Stimulated activated naive CD4-positive, alpha-beta T cell (primary cell): ENCODE results near the gene TRIM29.
A peak's percentile ranks its signal among the peaks of the same experiment; 100 is the strongest.
"Not testable (repeated sequence)": the region's sequence is repeated elsewhere in the genome, so short reads cannot be mapped to it uniquely, and the experiment has no call there.

Source experiments
- DNase-seq, 6 experiments: peaks; one replicate each; lab custom pipeline; 2025; lab: John Stamatoyannopoulos, UW

Gene TRIM29

DNA sequence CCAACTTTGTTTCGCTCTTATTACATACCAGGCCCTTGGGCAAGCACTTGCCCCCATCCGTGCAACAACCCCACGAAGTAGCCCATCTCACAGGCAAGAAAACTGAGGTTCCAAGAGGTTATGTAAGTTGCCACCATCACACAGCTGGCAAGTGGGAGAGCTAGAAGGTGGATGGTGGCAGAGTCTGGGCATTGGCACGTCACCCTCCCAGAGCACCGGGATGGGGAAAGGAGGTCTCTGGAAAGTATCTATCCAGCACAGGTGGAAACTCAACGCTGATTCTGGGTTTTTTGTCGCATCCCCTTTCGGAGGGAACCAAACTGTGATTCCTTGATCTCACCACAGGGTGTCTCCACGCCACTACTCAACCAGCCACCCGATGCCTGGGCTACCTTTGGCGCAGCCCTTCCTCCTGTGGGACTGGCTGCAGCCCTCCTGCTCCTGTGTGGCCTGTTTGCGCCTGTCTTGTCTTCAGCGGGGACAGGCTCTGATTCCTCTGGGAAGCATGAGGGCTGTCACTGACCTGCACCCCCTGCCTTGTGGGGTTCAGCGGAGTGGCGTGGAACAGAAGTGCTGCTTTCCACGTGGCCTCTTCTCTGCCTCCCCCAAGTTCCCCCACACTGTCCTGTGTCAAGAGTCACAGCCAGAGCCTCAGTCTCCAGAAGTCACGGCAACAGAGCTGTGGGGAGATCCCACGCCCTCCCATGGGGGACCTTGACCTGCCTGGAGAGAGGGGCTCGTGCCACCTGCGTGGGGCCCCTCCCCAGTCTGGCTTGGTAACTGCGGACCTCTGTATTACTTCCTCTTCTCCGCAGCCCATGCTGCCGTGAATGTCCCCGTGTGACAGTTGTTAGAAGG lies 34.4 kb upstream of the TRIM29 start:
- DNase-seq: peak in 5 of 6 experiments; percentile 5 to 51 (median 25)

DNA sequence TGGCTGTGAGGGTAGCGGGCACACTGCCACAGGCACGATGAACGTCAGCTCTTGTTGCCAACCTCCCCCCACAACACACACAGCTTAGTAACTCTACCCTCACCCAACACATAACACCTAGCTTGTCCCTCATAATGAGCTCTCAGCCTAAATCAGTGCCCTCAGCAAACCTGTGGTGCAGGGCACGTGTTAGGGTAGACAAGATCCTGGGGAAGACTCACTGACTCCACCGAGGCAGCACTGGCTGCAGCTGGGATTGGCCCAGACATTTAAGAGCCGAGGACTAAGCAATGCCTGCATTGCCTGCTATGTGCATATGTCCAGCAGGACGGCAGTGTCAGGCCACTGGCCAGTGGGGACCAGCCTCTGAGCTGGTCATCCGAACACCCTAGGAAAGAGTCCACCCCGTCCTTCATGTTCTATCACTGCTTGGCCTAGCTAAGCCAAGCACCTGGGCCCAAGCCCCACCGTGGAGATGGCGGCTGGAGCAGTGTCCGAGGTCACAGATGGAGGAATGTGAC lies 32.9 kb upstream of the TRIM29 start:
- no peak for DNase-seq

DNA sequence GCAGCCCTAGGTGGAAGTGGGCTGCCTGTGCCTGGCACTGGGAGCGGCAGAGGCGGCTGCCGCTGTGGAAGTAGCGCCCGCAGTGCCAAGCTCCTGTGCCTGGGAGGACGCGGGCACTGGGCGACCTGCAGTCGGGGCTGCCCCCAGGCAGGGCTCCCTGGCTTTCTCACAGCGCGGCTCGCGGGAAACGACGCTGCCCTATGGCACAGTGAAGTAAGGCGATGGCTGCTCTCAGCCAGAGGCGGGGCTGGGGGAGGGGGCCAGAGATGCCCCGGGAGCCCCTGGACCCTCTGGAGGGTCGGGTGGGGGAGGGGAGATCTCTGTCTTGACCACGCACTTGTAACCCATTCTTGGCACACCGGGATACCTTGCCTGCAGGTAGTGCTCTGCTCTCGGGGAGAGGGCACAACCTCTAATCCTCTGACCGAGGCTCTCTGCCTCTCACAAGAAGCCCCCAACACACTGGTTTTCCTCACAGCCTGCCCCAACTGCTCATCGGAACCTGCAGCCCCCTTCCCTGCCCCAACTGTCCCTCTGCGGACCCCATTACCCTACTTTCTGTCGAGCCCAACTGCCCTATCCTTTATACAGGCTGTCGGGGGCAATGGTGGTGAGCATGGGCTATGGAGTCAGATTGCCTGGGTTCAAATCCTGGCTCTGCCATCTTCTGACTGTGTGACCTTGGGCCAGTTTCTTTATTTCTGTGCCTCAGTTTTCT lies 32.2 kb upstream of the TRIM29 start:
- DNase-seq: no peak

DNA sequence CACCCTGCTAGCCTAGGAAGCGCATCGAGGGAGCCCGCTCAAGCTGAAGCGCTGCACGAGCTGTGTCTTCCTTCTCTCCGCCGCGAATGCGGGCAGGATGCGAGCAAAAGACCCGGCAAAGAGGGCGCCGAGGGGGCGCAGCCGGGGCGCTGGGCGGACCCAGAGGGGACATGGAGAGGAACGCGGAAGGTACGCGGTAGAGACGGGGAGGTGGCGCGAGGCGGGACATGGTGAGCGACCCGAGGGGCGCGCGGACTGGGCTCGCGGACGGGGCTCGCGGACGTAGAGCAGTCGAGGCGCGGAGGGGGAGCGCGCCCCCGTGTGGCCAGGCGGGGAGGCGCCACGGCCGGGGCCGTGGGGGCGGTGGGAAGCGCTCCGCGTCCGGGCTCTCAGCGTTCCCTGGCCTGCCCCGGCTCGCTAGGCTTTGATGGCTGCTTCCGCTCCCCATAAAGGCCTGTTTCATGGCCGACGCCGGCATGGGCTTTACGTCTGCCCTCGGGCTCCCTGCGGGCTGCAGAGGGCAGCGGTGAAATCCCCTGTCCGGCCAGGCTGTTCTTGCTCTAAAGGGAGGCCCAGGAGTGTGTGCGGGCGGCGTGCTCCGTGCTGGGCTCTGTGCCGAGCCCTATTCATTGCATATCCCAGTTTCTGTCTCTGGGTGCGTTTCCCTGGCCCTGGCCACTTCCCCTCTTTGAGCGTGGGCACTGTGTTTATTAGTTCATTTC lies 31.2 kb upstream of the TRIM29 start:
- DNase-seq: peak in 4 of 6 experiments; percentile 19 to 67 (median 59)

DNA sequence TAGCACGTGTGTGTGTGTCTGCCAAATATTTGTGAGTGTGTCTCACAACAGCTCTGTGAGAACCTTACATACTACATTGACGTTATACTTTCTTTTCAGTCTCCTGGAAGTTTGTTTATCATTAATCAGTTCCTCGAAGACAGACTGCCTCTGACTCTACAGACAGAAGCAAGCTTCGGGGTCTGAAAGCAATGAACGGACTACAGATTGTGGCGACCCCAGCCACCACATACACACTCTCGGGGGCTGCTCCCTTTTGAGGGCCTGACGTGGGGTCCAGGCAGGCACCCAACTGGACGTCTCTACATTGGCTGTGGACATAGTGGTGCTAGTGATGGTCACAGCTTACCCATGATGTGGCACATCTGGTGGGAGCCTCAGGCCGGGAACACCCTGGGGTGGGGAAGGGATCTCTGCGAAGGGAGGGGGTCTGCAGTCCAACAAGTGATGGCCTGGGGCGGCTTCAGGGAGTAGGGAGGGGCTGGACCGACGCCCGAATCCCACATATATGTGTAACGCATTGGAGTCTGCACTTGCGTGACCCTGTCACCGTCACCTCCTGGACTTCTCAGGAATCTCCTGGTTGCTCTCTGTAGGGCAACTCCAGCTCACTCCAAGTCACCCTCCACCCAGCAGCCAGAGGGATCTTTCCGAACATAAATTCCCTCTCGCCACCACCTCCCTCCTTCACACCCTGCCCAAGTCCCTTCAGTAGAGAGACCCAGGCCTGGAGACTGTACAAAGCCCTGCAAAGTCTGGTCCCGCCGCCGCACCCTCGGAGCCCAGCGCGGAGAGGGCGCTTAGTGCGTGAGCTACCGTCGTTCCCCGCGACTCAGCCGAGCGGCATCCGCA lies 30.4 kb upstream of the TRIM29 start:
- no peak for DNase-seq

DNA sequence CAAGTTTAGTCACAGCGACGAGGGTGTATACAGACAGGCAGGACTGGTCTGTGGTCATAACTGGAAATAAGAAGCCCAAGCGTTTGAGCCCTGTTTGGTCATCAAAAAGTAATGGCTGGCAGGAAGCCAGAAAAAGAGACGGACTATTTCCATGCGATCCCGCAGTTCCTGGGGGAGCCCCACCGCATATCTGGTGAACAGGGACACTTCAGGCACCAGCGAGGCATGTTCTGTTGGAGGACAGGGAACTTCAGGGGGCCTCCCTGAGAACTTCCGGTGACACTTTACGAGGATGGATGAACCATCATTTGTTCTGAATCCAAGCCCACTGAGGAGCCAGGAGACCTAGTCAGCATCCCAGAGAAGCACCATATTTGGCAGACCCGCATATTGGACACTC lies 29.7 kb upstream of the TRIM29 start:
- DNase-seq: no peak

DNA sequence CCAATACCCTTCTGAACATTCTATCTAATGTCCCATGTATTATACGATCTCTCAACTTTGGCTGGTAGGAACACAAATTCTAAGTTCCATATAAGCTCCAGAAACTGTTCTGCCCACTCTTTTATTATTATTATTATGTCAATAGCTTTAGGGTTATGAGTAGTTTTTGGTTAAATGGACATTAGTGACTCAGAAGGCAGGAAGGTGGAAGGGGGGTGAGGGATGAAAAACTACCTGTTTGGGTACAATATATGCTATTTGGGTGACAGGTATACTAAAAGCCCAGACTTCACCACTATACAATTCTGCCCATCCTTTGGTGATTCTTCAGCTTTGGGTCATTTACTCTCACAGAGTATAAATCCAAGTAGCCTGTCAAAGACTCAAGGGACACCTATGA lies 22.5 kb upstream of the TRIM29 start:
- no peak for DNase-seq

DNA sequence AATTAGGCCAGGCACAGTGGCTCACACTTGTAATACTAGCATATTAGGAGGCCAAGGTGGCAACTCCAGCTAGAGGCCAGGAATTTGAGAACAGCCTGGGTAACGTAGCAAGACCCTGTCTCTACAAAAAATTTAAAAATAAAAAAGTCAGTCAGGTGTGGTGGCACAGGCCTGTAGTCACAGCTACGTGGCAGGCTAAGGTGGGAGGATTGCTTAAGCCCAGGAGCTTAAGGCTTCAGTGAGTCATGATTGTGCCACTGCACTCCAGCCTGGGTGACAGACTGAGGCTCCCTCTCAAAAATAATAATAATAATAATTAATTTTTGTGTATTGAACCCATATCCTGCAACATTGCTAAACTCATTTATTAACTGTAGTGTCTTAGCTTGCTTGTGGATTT lies 15.3 kb upstream of the TRIM29 start:
- DNase-seq: no peak

DNA sequence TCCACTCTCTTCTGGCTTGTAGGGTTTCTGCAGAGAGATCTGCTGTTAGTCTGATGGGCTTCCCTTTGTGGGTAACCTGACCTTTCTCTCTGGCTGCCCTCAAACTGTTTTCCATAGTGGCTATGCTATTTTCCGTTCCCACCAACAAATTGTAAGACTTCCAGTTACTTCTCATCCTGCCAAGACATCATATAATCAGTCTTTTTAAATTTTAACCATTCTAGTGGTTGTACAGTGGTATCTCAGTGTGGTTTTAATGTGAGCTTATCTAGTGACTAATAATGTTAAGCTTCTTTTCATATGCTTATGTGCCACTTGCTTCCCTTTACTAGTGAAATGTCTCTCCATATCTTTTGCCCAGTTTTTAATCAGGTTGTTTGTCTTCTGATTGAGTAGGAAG lies 13.6 kb upstream of the TRIM29 start:
- no peak for DNase-seq

DNA sequence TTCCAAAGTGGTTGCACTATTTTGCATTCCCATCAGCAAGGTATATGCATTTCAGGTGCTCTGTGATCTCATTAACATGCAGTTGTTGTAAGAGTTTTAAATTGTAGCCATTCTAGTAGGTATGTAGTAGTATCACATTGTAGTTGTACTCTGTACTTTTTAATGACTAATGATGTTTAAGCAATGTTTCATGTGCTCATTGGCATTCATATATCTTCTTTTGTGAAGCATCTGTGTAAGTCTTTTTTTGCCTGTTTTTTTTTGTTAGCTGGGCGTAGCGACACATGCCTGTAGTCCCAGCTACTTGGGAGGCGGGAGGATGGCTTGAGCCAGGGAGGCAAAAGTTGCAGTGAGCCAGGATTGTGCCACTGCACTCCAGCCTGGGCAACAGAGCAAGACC lies 11.3 kb upstream of the TRIM29 start:
- DNase-seq: no peak

DNA sequence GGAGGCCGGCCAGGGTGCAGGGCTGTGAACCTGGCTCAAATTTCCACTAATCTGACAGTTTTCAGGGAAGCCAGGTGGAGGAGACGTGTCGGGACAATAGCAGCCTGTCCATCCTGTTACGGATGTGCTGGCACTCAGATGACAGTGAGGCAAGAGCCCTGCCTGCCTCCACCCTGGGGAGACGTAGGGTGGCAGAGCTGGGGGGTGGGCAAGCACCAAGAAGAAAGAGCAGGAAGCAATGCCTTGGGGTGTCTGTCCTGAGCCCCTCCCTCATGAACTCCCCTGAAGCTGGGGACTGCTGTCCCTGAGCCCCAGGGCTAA lies 10.0 kb upstream of the TRIM29 start:
- no peak for DNase-seq

DNA sequence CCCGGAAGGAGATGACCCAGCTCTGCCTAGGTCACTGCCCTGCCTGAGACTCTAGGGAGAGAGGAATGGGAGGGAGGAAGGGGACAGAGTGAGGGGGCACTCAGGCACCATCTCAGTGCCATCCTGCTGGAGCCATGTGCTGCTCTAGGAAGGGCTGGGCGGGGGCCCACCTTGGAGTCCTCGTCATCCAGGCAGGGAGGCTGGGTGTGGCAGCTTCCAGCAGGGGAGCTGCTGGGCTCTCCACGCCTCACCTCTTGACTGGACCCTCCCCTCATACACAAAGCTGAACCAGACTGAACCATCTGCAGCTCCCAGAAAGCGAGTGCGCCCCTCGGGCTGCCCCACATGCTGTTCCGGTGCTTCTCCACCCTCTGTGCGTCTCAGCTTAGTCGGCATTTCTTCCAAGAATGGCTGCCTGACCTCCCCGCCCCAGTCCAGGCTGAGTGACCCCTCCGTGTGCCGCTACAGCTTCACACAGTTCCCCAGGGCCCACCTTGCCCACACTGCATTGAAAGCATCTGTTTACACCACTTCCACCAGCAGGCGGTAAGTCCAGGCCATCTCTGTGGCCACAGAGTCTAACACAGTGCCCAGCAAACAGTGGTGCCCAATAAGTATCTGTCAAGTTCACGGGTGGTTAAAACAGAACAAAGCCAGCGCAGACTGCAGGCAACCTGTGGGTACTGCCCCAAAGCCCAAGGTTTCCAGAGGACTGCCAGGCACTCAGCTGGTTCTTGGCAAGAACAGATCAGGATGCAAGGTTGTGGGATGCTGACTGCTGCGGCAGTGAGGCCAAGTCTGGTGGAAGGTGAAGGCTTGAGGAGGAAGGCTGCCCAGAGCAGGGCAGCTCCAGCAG lies 9.4 kb upstream of the TRIM29 start:
- no peak for DNase-seq

DNA sequence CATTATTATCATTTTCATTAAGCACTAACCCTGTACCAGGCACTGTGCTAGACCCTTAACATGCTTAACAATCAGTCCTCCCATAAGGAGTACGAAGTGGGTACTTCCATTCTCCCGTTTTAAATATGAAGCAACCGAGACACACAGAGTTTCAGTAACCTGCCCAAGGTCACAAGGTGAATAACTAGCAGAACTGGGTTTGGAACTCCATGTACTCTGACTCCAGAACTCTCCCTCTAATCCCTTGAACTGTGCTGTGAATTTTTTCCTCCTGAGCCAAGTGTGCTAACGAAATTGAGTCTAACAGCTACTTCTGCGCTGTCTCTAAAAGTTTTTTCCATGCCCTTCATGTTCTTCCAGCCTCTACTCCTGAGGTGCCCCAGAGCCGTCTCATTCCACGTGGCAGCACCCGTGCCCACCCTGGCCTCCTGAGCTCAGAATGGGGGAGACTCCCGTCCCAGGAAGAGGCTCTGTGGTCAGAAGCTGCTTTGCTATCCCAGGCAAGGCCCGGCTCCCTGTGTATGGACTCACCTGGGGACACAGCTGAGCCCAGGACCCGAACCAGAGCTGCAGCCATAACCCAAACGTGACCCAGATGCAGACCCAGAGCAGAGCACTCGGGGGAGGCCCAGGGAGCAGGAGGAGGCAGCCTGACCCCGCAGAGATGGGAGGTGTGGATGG lies 8.6 kb upstream of the TRIM29 start:
- DNase-seq: no peak

DNA sequence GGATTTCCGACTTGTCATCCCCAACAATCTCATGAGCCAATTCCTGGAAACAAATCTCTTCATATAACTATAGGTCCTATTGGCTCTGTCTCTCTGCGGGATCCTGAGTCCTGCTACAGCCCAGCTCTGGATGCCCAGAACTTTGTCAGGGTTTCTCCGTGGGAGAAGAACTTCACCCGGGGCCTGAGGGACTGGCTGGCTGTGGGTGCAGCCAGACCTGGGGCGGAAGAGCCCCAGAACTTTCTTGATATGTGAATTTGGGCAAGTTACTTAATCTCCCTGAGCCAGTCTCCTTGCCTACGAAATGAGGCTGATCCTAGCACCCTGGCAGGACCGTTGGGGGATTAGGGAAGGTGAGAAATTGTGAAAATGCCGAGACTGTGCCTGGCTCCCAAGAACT lies 6.6 kb upstream of the TRIM29 start:
- DNase-seq: no peak

DNA sequence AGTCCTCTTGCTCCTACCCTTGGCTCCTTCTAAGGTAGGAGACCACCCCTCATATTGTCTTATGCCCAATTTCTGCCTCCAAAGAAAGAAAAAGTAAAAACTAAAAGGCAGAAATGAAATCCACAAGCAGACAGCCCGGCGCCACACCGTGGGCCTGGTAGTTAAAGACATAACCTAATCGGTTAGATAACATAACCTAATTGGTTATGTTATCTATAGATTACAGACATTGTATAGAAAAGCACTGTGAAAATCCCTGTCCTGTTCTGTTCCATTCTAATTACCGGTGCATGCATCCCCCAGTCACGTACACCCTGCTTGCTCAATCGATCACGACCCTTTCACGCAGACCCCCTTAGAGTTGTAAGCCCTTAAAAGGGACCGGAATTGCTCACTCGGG lies 5.6 kb upstream of the TRIM29 start:
- DNase-seq: not testable (repeated sequence)

DNA sequence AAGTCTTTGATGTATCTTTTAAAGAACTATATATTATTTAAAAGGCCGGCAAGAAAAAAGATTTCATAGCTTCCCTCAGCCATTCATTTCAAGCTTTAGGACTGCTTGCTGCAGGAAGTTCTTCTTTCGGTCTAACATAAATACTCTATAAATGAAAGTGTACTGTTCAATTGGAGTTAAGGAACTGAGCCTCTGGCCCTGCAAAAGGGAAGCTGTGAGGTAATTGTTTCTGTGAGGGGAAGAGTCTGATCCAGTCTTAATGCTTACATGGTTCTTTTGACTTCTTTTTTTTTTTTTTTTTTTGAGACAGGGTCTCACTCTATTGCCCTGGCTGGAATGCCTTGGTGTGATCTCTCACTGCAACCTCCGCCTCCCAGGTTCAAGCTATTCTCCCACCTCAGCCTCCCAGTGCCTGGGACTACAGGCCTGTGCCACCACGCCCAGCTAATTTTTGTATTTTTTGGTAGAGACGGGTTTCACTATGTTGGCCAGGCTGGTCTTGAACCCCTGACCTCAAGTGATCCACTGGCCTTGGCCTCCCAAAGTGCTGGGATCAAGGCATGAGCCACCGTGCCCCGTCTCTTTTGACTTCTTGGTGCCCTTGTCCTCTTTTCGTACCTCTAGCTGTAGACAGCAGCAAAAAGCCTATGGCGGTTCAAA lies 4.7 kb upstream of the TRIM29 start:
- DNase-seq: no peak

DNA sequence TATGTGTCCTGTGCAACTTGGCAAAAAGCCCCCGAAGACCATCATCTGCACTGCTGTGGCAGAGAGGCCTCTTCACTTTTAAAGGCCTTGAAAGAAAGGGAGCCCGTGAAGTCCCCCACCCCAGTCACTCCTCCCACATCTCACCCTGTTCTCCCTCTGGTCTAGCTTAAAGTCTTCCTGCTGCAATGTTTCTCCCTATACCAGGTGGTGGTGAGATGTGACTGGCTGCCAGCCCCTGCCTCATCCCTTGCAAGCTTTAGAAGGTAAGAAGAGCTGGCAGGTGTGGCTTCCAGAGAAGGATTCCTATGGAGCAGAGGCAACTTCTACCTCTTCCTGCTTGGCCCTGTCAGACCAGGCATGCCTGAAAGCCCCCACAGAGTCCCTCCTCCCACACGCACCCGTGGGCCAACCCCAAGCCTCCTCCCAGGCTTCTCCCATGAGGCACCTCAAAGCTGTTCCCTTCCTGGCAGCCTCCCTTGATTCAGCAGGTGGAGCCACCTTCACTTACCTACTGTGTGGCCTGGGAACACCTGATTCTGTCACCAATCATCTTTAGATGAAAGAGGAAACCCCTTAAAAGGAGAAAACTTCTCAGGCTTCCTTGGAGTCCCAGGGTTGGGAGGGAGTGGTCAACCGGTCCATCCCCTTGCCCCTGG lies 4.0 kb upstream of the TRIM29 start:
- no peak for DNase-seq

DNA sequence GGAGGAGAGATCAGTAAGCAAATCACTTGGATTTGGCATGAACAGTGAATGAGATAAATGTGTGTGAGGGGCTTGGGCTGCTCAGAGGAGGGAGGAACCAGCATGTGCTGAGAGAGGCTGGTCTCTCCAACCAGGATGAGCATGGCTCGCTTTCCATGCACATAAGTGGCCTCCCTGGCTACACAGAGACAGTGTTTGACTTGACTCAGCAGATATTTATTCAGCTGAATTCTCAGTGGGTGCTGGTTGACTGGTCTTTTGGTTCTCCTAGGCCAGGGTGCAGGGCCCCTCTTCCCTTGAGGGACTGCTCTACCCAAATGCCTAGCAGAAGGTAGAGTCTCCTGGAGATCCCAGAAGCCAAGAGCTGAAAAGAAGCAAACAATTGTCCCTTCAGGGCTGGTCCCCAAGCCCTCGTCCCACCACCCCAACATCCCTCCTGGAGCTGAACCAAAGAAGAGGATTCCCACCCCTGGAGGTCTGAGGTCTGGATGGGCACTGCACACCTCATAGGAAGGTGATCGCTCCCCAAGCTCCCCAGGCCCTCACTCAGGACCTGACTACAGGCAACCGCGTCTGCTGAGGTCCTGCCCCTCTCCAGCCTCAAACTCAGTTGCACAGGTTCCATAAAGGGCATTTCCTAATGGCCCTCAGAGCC lies 3.3 kb upstream of the TRIM29 start:
- no peak for DNase-seq
